T-helper 1 cell treated with Interleukin-12 subunit alpha and Interleukin-12 subunit beta and Interleukin-4 antibody, amounts not matched to agents 30 ng/mL and 1 ng/mL, for 36 hours (primary cell): ENCODE data around the gene MRPS23. TPM values are rescaled to one million over a fixed set of nuclear protein-coding genes. Genes with fewer than 3 reads are reported as not detected.
"Not testable (repeated sequence)": the region's sequence is repeated elsewhere in the genome, so short reads cannot be mapped to it uniquely, and the experiment has no call there.

Source experiments
- intact Hi-C: fragments of 100-400 bp; cut with micrococcal nuclease; formaldehyde crosslinking; loops from one replicate; pipeline ENCODE4 v1.15.1; 2024
- total RNA-seq: library from RNA; stranded (reverse); gene quantifications from 2 replicates; pipeline ENCODE4 v1.2.3, GENCODE V29; 2022

MRPS23 gene
- total RNA-seq, 1 donor from 2014 or later = 40.5 TPM

DNA sequence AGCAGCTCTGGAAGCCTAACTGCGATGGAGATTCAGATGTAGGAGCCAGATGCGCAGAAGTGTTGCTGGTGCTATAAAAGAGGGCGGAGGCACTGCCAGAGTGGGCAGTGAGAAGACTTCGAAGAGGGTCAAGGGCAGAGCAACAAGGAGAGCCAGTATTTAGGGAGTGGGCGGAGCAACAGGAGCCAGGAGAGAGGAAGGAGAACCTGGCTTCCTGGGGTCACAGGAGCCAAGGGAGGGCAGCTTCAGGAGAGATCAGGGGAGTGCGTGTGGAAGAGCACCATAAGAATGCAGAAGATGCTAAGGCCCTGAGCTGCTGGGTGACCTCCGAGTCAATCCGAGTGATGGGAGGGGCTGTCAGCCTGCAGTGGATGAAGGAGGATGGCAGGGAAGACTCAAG is 14.4 kb upstream of the MRPS23 start:
- intact Hi-C loops = no loop called here

DNA sequence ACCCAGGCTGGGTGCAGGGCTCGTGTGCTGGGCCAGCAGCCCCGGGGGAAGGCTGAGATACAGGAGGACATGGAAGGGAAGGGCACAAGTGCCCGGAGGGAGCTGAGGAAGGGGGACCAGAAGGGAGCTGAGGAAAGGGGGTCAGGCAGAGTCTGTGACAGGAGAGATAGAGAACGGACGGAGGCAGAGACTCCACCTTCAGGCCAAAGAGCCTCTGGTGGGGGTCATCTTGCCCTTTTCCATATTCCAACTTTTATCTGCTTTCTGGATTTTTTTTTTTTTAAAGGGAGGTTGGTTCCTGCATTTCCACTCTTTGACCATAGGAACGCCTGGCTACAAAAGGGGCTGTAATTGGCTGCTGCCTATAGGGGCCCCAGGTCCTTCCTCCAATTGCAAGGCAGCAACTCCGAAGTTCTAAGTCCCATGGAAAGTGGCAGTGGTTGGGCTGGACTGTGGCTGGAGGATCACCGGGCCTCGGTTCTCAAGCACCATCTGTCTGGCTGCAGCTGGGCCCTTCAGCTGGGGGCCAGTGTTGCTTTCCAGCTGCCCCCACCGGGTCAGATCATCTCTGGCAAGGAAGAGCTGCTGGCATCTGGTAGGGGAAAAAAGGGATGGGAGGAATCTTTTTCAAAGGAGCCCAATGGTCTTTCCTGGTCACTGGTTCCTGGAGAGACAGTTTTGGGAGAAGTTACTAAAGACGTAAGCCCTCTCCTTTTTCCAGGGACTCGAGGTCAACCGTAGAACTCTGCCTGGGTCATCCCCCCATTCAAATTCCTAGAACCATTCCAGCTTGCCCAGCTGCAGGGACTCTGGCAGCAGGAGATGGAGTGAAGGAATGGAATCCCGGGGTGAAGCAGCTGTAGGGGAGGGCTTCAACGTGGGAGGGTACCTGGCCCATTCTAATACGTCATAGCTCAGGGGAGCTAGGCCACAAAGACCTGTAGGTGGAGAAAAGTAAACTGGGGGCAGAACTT is 13.1 kb upstream of the MRPS23 start:
- intact Hi-C loops = no loop called here

DNA sequence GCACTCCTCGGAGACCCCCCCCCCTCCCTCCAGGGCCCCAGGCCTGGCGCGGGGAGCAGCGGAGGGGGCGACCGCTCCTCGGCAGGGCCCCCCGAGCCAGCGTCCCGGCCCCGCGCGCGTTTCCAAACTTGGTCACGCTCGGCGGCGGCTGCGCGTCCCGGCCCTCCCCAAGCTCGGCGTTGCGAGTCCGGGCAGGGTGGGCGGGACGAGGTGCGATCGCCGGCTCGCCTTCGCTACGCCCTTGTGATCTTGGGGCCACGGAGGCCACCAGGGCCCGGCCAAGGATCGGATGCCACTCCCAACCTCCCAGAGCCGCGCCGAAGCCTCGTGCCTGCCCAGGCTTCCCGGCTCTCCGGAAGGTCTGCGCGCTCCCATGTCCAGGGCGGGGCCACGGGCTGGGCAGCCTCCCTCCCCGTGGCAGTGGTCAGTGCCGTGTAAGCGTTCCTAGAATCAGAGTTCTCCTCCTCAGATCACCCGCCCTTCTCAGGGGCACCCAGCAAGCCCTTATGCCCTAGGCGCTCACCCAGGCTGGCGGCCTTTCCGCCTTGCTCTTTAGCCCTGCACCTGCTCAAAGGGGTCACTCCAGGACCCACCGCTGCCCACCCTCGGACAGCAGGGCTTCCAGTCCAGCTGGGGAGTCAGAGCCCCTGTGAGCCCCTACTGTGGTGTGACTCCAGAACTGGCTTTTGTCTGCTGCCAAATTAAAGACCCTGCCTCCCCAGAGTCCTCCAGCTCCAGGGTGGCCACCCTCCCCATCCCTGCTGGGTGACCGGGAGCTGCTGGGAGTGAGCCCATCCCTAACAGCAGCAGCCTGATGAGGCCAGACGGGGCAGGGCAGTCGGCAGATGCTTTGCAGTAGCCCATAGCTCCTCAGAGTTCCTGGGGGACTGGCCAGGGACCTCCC is 12.2 kb upstream of the MRPS23 start:
- intact Hi-C loops = loop anchor here (1.0 kb wide), 1 partner anchor 12 kb away; the partner anchor contains the start of gene MRPS23

DNA sequence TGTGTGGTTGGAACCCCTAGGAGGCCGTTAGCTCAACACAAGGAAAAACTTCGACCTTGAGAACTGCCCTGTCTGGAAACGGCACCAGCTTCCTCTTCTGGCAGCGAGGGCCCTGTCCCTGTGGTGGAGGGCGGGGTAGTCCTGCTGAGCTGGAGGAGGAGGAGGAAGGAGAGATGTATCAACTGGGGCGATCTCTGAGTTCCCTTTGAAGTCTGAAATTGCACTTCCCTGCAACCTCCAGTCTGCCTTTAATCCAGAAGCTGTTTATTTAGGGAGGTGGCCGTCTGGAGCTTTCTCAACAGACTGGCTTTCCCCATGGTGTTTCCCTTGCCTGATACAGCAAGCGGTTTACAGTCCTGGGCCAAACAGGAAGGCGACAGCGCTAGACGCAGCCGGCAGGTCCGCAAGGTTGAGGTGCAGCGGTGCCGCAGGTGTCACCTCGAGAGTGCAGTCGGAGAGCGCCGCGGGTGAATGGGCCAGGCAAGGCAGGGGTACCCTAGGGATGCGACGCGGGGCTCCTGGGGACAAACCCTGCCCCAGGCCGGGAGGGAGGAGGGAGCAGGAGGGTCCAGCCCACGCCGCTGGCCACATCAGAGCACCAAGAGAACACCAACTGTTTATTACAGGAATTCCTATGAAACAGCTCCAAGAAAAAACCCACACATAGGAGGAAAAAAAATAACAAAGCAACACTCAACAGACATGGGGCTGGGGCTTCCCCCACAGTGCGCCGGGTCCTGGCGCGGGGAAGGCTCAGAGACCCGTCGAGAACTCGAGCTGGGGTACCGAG is 11.4 kb upstream of the MRPS23 start:
- intact Hi-C loops = loop anchor here (1.0 kb wide), 1 partner anchor 11 kb away; the partner anchor contains the start of gene MRPS23

DNA sequence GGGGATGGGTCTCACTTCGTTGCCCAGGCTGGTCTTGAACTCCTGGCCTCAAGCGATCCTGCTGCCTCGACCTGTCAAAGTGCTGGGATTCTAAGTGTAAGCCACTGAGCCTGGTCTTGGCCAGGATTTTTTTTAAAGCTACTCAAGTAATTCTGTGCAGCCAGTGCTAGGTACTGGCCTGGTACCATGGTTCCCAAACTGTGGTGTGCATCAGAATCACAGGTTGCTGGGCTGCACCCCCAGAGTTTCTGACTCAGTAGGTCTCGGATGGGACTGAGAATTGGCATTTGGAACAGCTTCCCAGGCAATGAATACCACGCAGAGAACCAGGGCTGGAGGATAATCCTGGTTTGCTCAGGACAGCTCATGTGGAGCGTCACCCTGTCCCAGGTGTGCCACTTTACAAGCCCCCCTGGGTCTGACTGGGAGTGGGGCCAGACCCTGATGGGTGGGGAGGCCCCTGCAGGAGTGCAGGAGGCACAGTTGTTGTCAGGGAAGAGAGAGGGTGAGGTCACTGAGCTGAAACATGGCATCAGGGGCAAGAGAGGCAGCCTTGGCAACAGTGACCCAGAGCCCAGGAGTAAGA is 10.7 kb upstream of the MRPS23 start:
- intact Hi-C loops = no loop called here

DNA sequence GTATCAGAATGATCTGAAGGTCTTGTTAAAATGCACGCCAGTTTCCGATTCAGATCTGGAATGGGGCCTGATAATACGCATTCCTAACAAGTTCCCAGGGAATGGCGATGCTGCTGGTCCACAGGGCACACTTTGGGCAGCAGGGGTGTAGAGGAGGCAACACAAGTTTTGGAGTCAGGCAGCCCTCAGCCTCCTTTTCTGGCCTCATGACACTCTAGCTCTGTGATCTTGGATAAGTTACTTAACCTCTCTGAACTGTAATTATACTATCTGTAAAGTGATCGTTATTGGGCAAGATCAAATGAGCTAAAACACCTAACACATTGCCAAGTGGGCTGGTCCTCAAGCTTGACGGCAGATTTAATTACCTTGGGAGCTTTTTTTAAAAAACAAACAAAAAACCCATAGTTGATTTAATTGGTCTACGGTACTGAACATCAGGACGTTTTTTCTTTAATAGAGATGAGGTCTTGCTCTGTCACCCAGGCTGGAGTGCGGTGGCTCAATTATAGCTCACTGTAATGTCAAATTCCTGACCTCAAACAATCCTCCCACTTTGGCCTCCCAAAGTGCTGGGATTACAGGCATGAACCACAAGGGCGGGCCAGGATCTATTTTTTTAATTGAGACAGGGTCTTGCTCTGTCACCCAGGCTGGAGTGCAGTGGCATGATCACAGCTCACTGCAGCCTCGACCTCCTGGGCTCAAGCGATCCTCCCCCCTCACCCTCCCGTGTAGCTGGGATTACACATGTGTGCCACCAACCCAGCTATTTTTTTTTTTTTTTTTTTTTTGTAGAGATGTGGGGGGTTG is 10.0 kb upstream of the MRPS23 start:
- intact Hi-C loops = loop anchor here (5.0 kb wide), 1 partner anchor 32 kb away; no protein-coding TSS in a partner anchor

DNA sequence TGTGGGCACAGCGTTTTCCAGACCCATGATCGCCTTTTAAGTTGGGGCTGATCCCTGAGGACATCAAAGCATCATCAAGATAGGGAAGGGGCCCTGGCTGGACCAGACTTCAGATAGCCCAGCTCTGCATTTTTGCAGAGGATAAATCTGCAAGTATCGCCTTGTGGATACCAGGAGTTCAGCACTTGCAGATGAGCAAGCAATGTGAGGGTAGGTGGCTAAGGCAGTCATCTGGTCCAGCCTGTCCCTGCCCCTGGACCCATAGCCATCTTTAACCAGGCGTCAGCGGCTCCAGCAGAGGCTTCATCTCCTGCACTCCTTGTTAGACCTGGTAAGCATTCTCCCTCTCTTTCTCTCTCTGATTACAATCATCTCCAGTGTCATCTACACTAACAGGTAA is 9.0 kb upstream of the MRPS23 start:
- intact Hi-C loops = loop anchor here (1.0 to 5.0 kb wide), 4 partner anchors 33 to 254 kb away; no protein-coding TSS in a partner anchor

DNA sequence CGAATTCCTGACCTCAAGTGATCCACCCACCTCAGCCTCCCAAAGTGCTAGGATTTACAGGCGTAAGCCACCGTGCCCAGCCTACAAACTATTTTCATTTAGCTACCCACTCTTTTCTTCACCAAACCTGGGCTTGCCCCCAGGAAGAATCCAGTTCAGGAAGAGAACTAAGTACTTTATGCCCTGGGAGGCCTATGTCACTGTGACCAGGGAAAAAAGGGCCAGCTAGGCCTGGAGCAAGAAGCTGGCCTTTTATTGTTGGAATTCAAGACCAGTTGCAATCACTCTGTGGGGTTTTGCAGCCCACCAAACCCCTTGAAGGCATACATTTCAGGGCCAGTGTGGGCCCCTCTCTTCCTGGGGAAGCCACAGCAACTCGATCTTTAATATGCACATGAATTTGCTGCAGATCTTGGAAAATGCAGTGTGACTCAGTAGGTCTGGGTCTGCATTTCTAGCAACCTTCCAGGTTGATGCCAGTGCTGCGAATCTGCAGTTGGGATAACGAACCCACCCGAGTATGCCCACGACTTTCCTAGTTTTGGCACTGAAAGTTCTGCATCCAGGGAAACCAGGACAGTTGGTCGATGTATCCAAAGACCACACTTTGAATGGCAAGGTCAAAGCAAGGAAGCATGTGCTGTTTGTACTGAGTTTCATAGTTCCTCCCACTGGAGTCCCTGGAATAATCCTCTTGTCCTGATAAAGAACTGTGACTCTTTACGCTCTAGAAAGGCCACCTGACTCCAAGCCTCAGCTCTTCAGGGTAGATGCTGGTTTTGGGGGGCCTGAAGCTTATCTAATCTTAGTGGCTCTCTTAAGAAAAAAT is 7.2 kb upstream of the MRPS23 start:
- intact Hi-C loops = loop anchor here (5.0 kb wide), 1 partner anchor 35 kb away; no protein-coding TSS in a partner anchor

DNA sequence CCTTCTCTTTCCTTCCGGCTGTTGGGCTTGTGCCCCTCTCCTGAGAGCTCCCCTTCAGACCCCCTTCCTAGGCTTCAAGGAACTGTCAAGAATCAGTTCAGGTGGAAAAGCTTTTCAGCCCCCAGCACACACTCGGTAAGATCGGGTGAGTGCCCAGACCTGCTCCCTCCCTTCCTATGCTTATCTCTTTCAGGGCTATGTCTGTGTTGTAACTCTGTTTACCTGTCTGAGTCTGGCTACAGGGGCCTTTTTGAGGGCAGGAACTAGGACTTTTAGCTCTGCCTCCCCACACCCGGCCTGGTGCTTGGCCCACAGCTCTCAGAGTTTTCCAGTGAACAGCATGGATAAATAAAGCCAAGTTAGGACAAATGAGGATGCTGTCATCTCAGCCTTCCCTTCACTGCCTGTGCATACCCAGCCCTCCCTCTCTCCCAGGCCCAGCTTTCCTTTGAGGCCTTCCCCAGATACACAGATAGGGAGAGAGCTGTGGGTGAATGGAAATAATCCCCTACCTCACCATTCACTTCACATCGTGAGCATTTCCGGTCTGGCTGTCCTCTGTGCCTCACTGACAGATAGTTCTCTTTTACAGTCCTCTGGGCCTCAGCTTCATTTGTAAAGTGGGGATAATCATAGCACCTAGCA is 5.7 kb upstream of the MRPS23 start:
- intact Hi-C loops = loop anchor here (5.0 kb wide), 1 partner anchor 37 kb away; no protein-coding TSS in a partner anchor

DNA sequence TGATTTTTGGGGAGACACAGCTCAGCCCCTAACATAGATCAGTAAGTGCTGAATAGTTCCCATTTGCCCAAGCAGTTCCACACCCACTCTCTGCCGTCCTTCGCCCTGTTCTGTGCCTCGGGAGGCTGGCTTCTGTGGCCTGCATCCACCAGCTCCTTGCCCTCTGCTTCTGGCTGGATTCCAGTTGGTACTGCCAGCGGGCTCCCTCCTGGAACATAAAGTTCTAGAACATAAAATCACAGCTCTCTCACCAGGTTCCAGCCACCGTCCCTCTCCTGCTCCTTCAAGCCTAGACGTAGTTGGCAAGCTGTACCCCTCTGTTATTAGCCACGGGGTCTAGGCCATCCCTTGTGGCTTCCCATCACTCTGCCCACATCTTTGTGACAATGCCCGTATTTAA is 3.9 kb upstream of the MRPS23 start:
- intact Hi-C loops = loop anchor here (5.0 kb wide), 4 partner anchors 299 to 479 kb away; no protein-coding TSS in a partner anchor

DNA sequence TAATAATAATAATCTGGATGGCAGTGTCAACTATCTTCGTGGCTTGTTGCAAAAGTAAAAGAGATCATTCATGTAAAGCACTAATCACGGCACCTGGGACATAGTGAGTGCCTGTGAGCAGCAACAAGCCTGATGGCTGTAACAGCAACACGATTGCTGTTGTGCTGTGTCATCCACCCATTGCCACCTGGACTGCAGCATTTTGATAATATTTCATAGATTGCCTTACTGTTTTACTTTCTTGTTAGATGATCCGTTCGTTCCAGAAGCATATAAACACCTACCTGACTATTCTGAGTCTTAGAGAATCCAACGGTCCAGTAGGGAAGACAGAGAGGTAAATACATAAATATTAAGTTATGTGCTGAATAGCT is 3.1 kb upstream of the MRPS23 start:
- intact Hi-C loops = loop anchor here (5.0 kb wide), 4 partner anchors 299 to 479 kb away; no protein-coding TSS in a partner anchor

DNA sequence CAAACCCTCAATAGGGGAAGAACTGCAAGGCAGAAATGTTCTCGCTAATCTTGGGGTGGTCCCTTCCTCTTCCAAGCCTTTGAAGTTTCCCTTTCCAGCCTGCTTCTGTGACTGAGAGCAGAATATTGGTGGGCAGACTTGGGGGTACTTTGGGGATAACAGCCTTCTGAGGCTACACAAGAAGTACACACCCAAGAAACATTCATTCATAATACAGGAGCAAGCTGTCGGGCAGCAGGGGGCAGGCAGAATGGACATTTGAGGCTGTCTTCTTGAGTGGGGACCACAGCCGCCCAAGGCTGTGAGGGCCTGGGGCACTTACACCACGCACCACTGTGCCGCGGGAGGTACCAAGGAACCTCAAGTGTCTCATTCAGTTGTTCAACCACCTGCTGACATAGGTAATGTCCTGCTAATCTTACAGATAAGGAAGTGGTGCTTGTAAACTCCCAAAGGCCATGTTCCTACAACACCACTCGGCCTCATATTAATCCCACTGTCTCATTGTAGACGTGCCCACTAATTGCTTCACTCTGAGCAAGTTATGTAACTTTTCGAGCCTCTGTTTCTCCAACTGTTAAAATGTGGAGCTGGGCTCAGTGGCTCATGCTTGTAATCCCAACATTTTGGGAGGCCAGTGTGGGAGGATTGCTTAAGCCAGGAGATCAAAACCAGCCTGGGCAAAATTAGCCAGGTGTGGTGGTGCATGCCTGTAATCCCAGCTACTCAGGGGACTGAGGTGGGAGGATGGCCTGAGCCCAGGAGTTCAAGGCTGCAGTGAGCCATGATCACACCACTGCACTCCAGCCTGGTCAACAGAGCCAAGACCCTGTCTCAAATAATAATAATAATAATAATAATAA is 2.5 kb upstream of the MRPS23 start:
- intact Hi-C loops = loop anchor here (5.0 kb wide), 4 partner anchors 300 to 480 kb away; no protein-coding TSS in a partner anchor

DNA sequence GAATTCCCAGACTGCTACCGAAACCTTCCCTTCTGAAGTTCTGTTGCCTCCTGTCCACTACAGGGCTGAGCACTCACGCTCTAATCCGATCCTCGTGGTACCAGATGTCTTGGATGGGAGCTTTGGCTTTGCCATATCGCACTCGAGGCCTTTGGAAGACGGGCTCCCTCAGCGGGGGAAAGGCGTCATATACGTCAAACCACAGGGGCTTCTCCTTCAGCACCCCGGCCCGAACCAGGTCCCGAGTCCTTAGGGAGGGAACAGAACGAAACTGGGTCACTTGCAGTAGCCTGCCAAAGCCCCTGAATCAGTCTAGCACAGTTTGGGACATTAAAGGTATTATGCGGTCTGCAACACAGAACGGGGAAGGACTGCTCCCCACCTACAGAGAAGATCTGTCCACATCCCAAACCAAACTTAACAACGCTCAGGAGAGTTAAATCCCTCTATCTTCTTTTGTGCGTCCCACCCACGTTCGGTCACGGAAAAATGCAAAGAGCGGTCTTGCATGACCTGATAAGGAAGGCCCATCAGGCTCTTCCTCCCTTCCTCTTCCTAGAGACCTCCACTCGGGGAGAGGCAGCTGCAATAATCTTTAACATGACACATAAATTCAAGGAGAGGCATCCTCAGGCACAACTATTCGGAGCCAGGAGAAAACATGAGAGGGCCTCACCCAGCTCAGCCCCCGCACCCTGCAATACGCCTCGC is 526 bp downstream of the MRPS23 start:
- intact Hi-C loops = no loop called here

DNA sequence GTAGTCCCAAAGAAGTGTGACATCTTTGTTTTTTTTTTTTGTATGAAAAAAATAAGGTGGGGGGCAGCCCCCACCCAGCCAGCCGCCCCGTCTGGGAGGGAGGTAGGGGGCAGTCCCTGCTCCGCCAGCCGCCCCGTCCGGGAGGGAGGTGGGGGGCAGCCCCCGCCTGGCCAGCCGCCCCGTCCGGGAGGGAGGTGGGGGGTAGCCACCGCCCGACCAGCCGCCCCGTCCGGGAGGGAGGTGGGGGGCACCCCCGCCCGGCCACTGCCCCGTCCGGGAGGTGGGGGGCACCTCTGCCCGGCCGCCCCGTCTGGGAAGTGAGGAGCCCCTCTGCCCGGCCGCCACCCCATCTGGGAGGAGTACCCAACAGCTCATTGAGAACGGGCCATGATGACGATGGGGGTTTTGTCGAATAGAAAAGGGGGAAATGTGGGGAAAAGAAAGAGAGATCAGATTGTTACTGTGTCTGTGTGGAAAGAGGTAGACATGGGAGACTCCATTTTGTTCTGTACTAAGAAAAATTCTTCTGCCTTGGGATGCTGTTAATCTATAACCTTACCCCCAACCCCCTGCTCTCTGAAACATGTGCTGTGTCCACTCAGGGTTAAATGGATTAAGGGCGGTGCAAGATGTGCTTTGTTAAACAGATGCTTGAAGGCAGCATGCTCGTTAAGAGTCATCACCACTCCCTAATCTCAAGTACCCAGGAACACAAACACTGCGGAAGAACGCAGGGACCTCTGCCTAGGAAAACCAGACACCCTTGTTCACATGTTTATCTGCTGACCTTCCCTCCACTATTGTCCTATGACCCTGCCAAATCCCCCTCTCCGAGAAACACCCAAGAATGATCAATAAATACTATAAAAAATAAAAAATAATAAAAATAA is 3.5 kb downstream of the MRPS23 start:
- intact Hi-C loops = not testable (repeated sequence)

DNA sequence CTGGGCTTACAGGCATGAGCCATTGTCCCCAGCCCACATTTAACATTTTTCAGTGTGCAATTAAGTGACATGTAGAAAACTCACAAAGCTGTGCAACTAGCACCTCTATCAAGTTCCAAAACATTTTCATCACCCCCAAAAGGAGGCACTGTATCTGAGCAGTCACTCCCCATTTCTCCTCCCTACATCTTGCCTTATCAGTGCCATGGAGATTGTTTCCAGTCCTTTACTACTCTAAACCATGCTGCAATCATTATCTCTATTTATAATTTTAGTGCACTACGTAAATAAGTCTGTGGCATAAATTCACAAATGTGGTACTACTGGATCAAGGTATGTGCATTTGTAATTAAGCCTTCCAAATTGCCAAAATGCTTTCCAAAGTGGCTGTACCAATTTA is 7.6 kb downstream of the MRPS23 start:
- intact Hi-C loops = no loop called here
